ENCODE data around the gene METTL14.

The METTL14 gene

GRCh38 chr4:118732591-118733330 lies 47.6 kb downstream of the METTL14 start:
- Histone ChIP-seq H3K27ac (ENCODE audit: poor library complexity, severe bottlenecking) (no peak overlapping the region), H3K36me3 (ENCODE audit: low read depth) (peaks cover 79% of the 10 kb centered on the region), H3K9me3 (ENCODE audit: severe bottlenecking) (no peaks in the 10 kb centered on the region), H3K4me1 (ENCODE audit: insufficient read depth, poor library complexity, severe bottlenecking) (no peaks in the 10 kb centered on the region), H3K4me3 (ENCODE audit: severe bottlenecking) (no peak overlapping the region), H3K27me3 (ENCODE audit: insufficient read depth, poor library complexity, severe bottlenecking) (no peaks in the 10 kb centered on the region)
- TF ChIP-seq, protein P1, sequence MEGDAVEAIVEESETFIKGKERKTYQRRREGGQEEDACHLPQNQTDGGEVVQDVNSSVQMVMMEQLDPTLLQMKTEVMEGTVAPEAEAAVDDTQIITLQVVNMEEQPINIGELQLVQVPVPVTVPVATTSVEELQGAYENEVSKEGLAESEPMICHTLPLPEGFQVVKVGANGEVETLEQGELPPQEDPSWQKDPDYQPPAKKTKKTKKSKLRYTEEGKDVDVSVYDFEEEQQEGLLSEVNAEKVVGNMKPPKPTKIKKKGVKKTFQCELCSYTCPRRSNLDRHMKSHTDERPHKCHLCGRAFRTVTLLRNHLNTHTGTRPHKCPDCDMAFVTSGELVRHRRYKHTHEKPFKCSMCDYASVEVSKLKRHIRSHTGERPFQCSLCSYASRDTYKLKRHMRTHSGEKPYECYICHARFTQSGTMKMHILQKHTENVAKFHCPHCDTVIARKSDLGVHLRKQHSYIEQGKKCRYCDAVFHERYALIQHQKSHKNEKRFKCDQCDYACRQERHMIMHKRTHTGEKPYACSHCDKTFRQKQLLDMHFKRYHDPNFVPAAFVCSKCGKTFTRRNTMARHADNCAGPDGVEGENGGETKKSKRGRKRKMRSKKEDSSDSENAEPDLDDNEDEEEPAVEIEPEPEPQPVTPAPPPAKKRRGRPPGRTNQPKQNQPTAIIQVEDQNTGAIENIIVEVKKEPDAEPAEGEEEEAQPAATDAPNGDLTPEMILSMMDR (IDR thresholded peaks at IDR 0.05; ENCODE audit: poor library complexity, severe bottlenecking): no peak
- ATAC-seq (ENCODE audit: low read depth): no peak
- no peak for DNase-seq (ENCODE audit: low spot score)

DNA sequence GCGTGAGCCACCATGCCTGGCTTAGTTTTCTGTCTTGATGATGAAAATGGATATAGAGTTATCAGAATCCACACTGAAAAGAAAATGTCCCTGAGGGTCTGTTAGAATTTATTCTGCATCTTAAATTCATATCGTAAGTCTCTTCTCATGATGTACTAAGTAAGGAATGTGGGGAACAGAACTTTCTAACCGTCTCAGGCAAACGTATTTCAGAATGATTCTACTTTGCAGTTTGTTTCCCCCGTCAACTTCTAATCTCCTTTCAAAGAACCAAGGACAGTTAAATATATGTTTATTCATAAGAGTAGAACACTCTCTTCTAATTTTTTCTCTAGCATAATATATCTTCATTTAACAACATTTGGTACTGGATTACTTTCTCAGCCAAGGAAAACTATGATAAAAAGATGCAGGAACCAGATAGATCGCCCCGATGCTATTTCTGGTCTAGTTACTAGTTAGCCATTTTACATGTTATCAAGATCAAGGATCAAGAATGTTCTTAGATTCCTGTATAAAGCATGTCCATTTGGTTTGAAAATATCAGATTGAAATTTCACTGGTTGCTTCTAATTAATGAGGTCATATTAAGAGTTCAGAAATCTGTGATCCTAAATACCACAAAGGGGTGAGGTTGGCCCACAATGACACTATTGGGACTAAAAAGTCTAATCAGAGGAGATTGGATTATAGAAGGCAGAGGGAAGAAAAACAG lies 49.5 kb downstream of the METTL14 start:
- Histone ChIP-seq H3K9me3 (ENCODE audit: severe bottlenecking) (no peaks in the 10 kb centered on the region), H3K36me3 (ENCODE audit: low read depth) (peaks cover 79% of the 10 kb centered on the region)
- ATAC-seq (ENCODE audit: low read depth): no peak

GRCh38 chr4:118736900-118737299 lies 51.7 kb downstream of the METTL14 start:
- H3K36me3 ChIP-seq (ENCODE audit: low read depth): peaks cover 77% of the 10 kb centered on the region
- H3K27ac ChIP-seq (ENCODE audit: poor library complexity, severe bottlenecking): no peak overlapping the region
- TF ChIP-seq, protein P1 (IDR thresholded peaks at IDR 0.05; ENCODE audit: poor library complexity, severe bottlenecking): no peak

More for the DNA sequence above, 49.5 kb downstream of the METTL14 start:
- Histone ChIP-seq H3K27me3 (ENCODE audit: insufficient read depth, poor library complexity, severe bottlenecking) (no peaks in the 10 kb centered on the region), H3K27ac (ENCODE audit: poor library complexity, severe bottlenecking) (no peak overlapping the region), H3K4me1 (ENCODE audit: insufficient read depth, poor library complexity, severe bottlenecking) (no peaks in the 10 kb centered on the region), H3K4me3 (ENCODE audit: severe bottlenecking) (no peak overlapping the region)
- DNase-seq (ENCODE audit: low spot score): no peak
- TF ChIP-seq, protein P1 (IDR thresholded peaks at IDR 0.05; ENCODE audit: poor library complexity, severe bottlenecking): no peak

GRCh38 chr4:118738090-118738489 lies 52.9 kb downstream of the METTL14 start:
- Histone ChIP-seq H3K9me3 (ENCODE audit: severe bottlenecking) (no peaks in the 10 kb centered on the region), H3K27me3 (ENCODE audit: insufficient read depth, poor library complexity, severe bottlenecking) (no peaks in the 10 kb centered on the region), H3K4me3 (ENCODE audit: severe bottlenecking) (no peak overlapping the region), H3K36me3 (ENCODE audit: low read depth) (peaks cover 83% of the 10 kb centered on the region), H3K4me1 (ENCODE audit: insufficient read depth, poor library complexity, severe bottlenecking) (no peaks in the 10 kb centered on the region), H3K27ac (ENCODE audit: poor library complexity, severe bottlenecking) (no peak overlapping the region)
- TF ChIP-seq, protein P1 (IDR thresholded peaks at IDR 0.05; ENCODE audit: poor library complexity, severe bottlenecking): no peak
- no peak for ATAC-seq (ENCODE audit: low read depth)
- DNase-seq (ENCODE audit: low spot score): no peak

More at GRCh38 chr4:118736900-118737299, 51.7 kb downstream of the METTL14 start:
- DNase-seq (ENCODE audit: low spot score): no peak
- Histone ChIP-seq H3K4me1 (ENCODE audit: insufficient read depth, poor library complexity, severe bottlenecking) (no peaks in the 10 kb centered on the region), H3K4me3 (ENCODE audit: severe bottlenecking) (no peak overlapping the region), H3K27me3 (ENCODE audit: insufficient read depth, poor library complexity, severe bottlenecking) (no peaks in the 10 kb centered on the region), H3K9me3 (ENCODE audit: severe bottlenecking) (no peaks in the 10 kb centered on the region)
- ATAC-seq (ENCODE audit: low read depth): no peak
